DMS114 treated with DMSO at 0.1 percent for 48 hours (cell line): ENCODE results near the gene ZBTB20.

Experiments used
- DNase-seq: peaks from one replicate; lab custom pipeline; 2025; ENCODE audit not compliant: unreplicated experiment; lab: John Stamatoyannopoulos, UW

The ZBTB20 gene

DNA sequence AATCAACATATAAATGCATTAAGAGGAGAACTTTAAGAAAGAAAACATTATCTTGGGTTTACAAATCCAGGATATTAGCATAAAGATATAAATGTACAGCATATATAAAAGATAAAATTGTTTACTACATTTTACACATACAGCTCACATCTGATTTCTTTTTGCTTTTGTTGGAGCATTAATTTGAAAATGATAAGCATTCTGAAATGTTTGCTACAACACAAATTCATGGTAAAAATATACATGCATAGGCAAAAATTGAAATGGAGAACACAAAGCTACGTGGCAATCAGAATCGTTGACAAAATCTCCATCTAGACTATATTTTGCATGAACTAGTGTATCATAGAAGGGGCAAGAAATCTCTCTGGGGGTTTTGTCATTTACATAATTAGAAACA is 694.2 kb downstream of the ZBTB20 start:
- no peak for DNase-seq

DNA sequence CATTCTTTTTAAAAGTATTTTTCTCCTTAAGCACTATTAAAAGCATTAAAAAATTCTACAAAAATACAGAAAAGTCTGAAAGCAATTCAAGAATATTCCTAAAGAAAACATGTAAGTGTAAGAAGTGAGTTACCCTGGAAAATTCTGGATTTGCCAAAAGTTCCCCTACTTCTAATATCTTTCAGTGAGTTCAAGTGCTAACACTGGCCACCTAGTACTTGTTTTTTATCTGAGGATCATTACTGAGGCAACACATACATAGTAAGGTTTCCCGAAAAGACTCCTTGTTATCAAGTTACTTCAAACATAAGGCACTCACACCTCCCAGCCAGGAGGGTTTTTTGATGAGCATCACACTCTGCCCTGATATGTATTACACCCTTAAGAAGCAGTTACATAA is 694.8 kb downstream of the ZBTB20 start:
- no peak for DNase-seq

DNA sequence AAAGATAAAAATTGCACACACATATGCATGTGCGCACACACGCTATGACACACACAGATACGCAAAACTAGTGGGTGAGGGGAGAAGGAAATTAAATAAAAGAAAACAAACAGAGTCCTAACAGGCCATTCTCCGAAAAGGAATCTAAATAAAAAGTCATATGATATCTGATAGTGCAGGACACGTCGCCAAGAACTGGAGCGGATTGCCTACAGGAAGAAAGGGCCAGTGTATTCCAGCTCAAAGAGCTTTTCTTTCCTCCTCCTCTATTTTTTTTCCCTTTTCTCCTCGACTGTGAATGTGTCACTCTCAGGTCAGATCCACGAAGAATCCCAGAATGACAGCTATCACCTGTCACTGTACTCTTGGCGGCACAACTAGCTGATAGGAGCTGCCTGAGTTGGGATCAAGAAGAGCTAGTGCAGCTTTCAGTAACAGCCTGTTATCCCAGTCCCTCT is 695.5 kb downstream of the ZBTB20 start:
- DNase-seq: no peak

DNA sequence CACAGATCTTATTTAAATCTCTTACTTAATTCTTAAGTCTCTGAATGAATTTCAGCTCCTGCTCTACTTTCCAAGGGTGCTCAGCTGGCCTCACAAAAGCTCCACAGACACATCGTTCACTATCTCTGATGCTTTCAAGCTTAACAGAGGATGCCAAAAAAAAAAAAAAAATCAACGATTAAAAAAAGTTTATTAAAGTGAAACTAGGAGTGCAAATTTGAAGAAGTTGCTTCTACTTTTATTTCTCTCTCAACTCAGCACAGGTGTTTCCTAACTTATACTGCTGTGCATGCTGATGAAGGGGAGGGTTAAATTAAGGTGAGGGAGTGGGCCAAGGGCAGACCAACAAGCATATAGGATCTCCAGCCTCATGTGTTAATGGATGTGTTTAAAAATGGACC is 696.0 kb downstream of the ZBTB20 start:
- DNase-seq: no peak

DNA sequence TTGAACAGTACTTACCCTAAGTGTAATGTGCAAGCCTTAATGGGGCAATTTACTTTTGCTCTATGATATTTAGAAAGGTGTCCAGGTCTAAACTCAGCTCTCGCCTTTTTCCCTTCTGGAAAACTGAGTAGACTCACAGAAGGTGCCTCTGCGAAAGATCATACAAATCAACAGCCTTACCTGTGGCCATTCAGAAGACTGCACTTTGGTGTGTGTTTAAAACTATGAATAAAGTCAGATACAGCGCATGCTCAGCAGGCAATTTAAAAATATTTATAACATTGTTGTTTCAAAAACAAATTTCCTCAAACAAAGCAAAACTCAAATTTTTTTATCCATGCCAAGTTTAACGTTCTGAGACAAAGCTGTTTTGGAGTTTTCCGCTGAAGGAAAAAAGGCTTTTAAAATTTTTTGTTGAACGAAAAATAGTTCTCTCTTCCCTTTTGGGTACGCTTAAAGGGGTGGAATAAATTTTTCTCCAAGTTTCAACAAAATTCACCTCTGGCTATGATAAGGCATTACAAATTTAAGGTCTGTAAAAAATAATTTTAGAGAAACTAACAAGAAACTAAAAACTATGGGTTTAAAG is 697.0 kb downstream of the ZBTB20 start:
- DNase-seq: no peak

DNA sequence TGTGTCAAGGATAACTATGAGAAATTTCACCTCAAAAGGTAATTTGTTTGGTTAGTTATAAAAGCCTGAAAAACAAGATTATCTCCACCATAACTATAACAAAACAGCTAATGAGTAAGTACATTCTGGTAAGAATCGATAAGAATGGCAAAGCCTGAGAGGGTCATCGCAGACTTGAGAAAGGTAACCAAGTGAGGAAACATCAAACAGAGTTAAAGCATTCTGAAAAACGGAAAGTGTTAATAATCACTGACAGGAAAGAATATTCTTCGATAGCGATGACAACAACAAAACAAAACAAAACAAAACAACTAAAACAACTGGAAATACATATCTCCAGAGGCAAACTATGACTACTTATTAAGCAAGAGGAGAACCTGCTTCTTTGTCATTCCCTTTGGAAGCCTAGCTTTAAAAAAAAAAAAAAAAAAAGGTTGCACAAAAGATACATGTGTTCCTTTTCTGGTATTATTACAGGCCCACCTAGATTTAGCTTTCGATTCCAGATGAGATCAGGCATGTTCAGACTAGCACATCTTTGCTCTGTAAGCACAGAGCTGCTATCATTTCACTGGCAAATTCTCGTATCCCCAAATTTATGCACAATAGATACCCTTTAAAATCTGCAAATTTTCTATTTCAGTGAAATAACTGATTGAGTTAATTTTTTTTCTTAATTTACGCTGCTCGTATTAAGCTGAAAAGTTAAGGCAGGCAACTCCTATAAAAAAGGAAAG is 697.6 kb downstream of the ZBTB20 start:
- DNase-seq: no peak

DNA sequence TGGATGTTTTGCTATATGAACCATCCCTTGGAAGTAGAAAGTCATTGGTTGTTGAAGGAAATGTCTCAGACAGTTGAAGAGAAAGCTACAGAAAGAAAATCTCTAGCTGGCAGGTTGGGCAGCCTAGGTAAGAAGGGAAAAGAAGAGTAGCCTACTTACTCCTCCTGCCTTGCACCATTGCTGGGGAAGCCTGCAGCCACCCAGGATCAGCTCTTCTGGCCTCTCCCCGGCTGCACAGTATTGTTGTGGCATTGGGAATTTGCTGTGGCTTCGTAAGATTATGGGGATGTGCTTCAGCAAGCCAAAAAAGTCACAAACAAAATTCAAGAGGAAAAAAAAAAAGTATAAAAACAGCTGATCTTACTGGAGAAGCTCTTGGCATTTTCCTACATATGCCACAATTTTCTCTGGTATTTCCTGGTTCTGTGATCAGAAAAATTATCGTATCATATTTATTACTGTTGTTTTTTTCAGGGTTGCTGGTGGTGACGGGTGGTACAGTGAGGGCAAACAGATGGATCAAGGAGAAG is 699.1 kb downstream of the ZBTB20 start:
- no peak for DNase-seq

DNA sequence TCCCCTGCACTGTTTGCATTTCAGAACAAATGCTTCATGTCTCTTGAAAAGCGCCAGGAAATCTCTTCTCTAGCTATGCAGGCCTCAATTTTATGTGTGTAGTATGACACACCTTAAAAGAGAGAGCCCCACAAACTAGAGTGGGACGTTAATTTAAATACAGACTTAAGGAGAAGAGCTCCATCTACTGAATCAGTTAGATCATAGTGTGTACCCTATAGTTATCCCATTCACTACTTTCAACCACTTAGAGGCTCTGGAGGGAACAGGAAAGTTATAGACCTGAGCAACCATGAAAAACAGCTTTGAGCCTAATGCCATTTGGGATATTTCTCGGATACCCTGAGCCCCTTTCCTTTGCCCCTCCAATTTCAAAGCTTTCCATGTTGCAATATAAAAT is 699.5 kb downstream of the ZBTB20 start:
- no peak for DNase-seq

DNA sequence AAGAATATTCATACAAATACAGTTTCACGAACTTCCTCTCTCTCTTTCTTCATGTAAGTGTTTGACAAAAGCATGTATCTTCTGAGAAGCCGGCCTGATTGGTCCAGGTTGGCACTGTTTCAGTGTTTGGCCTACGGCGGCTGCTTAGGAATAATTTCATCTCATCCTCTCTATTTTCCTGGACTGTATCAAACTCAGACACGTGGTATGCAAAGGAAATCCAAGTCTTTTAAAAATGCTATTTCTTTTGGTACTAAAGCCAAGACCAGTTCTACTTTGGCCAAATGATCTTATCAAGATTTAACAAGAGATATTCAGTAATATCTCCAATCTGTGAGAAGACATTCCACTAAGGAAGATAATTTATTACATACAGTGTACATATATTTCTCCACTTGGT is 700.5 kb downstream of the ZBTB20 start:
- DNase-seq: no peak

DNA sequence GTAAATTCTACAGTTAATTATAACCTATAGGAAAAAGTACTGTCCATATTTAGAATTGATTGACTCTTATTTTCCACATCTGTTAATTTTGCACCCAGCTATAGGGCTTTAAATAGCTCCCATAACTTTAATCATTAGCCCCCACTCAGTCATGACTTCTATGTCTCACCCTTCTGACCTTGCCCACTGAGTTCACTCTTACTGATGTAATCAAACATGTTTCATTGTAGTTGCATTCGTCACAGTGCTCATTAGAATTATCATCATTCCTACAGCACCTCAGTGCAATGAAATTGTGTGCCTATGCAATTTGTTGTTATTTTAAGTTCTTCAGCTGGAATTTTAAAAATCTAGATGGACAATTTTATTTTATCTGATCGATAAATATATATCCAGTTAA is 701.9 kb downstream of the ZBTB20 start:
- no peak for DNase-seq

DNA sequence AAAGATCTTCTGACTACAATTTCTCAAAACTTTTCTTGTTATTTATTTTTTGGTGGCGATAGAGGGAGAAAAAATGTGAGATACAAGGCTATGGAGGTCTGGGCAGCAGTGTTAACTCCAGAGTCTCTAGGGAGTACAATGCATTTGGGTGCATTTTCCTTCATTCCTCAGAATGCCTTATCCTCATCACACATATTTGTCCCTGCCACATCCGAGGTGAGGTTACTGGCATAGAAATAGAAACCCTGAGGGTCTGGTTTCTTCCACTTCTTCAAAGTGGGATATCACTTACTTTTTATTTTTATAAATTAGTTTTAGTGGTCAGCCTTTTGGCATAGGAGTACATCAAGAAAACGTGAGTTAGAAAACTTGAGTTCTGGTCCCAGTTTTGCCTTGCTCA is 702.9 kb downstream of the ZBTB20 start:
- DNase-seq: no peak

DNA sequence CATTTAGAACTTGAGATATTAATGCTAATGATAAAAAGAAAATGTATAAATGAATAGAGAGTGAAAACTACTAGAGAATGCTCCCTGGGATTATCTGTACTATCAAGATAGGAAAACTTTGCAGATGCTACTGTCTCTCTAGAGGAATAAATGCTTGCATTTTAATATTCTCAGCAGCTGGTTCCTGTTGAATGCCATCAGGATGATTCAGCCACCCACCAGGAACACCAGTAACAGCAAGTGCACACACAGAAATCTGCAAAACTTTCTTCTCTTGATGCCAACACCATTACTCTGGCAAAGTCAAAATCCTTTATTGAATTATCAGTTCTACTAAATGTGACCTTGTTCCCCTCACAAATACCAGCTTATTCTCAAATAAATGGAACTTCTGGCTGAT is 704.8 kb downstream of the ZBTB20 start:
- no peak for DNase-seq

DNA sequence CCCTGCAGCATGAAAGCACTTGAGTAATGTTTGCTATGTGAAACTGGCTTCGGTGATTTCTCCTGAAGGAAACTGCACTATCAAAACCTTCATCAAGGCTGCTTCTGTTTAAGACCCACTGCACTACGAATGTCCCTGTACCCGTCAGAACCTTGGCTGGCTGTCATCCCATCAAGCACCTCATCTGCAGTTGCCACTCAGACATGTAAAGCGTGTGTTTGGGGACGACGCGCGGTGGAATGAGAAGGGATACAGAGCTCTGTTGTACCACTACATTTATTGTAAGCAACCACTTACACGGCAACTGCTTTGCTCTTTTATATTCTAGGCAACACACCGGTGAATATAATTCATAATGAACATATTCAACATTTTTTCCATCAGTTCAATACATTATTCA is 705.7 kb downstream of the ZBTB20 start:
- DNase-seq: no peak

DNA sequence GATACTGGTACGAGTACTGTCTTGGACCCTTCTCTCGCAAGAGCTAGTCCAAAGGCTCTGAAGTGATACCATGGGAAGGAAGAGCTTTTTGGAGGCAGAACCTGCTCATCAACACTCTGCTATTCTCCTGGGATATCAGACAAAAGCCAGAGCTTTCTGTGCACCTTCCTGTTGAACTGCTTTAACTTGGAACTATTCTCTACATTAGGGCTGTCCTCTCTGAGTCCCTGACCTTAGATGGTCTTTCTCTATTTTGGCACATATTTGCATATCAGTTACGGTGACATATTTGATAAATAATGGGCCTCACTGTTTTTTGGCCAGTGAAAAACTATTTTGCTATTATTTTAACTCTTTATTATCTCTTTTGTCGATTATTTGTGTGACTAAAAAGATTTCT is 706.4 kb downstream of the ZBTB20 start:
- DNase-seq: no peak

DNA sequence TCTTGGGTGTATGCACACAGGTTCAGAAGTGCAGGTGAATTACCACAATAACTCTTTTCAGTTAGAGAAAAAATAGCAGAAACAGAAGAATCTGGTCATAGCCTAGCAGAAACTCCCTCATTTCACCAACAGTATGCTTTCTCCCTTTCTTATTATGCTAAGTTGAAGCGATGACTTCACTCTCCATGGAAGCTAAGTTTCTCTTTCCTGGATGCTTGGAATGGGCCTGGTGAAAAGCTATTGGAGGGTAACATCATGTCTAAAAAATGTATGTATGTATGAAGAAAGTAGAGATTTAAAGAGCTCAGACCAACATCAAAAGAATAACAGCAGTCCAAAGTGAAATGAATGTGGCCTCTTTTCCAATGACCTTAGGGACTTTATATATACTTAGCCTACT is 707.8 kb downstream of the ZBTB20 start:
- no peak for DNase-seq

DNA sequence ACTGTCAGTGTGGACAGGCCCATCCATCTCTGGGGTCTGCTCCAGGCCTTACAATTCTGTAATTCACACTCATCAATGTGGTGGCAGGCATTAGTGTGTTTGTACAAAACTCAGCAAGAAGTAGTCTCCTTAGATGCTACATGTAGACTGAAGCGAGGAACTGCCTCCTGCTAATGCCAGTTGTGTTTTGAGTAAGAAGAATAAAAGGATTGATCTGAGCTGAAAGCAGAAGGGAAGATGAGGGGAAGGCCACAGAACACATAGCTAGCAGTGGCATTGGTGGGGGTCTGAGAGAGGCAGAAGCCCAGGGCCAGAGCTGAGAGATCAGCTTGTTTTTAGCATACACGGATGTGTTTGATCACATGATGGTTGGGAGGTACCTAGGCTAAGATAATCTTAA is 709.2 kb downstream of the ZBTB20 start:
- no peak for DNase-seq

DNA sequence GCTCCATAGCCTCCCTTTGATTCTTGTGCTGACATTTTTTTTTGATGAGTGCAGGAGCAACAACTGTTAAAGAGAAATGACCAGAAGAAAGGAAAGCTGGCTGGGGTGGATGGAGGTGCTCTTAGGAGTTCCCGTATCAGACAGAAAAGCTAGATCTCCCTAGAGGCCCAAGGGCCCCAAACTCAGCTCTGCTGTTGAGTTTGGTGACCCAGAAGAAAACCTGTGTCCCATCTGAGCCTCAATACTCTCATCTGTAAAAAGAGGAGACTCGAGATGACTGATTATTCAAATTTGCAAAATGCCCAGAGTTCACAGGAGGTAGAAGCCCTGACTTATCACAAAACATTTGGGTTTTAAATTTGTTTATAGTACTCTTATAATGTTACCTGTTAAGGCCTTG is 710.9 kb downstream of the ZBTB20 start:
- DNase-seq: no peak

DNA sequence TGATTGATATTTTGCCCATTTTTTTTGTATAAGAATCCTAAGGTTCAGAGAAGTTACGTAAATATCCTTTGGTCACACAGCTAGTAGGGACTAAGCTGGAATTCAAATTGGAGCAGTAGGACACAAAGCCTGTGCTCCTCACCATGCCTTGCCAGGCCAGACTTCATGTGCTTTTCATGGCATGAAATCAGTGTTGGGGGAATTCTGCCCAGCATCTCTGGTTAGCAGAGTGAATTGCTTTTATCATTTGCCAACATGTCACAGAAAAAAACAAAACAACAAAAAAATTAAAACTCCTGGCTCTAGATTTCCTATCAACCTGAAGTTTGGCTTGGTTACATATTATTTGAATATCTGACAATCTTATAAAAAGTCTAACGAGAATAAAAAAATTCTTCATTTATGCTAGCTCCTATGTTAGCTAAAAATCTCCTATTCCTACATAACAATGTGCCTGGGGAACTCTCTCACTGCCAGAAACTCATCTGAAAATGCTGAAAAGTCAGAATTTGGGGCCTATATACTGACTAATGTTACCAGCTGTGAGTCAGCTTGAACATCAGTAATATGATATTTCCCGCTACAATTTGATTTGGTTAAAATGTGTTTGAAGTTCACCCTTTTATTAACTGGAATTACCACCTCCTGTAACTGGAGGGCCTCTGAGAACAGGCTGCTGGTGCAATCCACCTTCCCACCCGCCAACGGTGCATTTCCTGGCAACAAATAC is 711.5 kb downstream of the ZBTB20 start:
- DNase-seq: no peak

DNA sequence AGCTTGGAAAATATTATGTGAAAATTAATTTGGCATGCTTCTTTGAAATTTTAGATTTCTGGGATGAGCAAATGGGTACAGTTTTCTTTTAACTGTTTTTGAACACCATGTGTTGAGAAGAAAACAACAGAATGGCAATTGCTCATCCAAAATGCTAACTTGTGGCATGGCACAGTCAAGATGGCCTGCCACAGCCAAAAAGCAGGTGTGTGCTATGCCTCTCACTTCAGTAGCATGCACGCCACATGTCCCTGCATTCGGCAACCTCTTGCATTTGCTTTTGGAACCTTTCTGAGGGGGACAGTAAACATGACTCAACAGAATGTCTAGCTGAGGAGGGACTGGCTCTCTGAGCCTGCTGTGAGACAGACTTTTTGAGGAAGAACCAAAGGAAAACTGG is 714.8 kb downstream of the ZBTB20 start:
- no peak for DNase-seq

DNA sequence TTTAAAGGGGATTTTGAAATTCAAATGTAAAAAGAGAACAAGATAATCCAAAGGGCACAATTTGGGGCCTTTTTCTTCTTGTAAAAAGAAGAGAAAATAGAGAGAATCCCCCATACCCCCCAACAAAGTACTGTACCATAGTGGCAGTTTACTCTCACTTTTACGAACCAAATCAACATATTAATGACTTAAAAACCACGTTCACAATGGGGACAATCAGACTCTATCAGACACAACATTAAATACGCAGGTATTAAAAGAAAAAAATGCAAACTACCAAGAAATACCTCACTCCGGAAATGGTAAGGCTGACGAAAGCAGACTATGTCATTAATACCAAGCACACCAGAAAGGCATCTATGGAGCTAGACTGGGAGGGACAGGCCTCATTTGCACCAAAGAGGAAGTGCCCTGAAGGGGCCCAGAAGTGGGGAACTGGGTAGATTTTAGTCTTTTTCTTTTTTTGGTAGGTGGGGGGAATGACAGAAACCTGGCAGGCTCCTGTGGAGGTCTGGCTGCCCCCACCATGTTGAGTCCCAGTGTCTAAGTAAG is 719.0 kb downstream of the ZBTB20 start:
- no peak for DNase-seq

DNA sequence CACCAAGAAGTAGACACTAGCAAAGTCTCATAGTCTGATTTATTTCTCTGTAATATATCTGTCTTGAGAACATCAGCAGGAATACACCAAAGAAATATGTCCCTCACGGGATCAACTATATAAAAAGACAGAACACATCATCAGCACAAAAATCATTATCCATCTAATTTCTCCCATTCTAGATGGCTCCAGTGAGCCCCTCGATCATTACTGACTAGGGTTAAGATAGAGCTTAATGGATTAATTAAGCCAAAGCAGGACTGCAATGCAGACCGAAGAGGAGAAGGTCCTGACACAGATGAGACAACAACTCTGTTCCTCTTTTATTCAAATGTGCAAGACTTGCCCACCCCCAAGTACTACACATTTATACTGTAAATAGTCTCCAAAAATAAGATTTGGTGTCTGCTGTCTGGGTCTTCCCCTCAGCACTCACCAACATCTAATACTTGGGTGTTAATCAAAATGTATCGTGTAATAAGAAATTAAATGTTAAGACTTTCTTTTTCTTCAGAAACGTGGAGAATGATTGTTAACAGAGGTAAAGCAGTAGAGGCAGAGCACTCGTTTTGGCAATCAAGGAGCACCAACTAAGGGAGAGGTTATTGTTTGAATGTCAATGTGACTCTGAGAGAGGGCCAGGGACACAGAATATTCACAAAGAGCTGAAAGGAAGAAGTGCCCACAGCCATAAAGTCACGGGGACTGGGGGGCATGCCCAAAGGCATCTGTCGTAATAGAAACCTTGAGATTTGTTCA is 719.6 kb downstream of the ZBTB20 start:
- no peak for DNase-seq
